HCT116 (cell line): ENCODE results near the gene MRGPRE. TPM values are rescaled to one million over a fixed set of nuclear protein-coding genes. Genes with fewer than 3 reads are reported as not detected.

Experiments used
- ATAC-seq: fragments of 200-7000 bp; cut with Tn5 transposase; 2 replicates; pipeline ENCODE4 v1.9.1; 2020; ENCODE audit warnings: mild to moderate bottlenecking, moderate library complexity
- BruUV-seq: library from RNA; stranded (reverse); fragments of 400-500 nt; replicated peaks from 2 replicates; lab custom pipeline; 2021; lab: Mats Ljungman, UMichigan
- CTCF ChIA-PET: fragments of 300-600 bp; sonication (Branson Sonifier 250); formaldehyde crosslinking; loops from one replicate; lab custom pipeline; 2021; ENCODE audit warnings: antibody characterized with exemption; lab: Charles Lee
- POLR2A ChIA-PET: fragments of 300-600, 350-600 bp; sonication (Branson Sonifier 250); formaldehyde crosslinking; loops from one replicate; lab custom pipeline; 2021; ENCODE audit warnings: antibody characterized with exemption; lab: Charles Lee
- RAD21 ChIA-PET, 2 experiments: fragments of 300-600 bp; sonication (Branson Sonifier 250); formaldehyde crosslinking; loops; one replicate each; lab custom pipeline; 2023; ENCODE audit warnings: low total read pairs in 2 of 2; ENCODE audit not compliant: uncharacterized antibody in 2 of 2, unreplicated experiment in 2 of 2, low non-redundant PET in 1 of 2; lab: Charles Lee
- DNase-seq: peaks from one replicate; pipeline ENCODE4 v3.0.0-alpha.2; 2010; ENCODE audit warnings: low read depth, low spot score
- H2AFZ ChIP-seq: fragments of 200-600 bp; shearing (Covaris generic), sonication (generic); 2 replicates; pipeline ENCODE4 v1.6.1; 2017; ENCODE audit warnings: low read depth, mixed run types, mixed read lengths, antibody characterized with exemption, low read length; ENCODE audit not compliant: poor library complexity, severe bottlenecking
- H3K27ac ChIP-seq: 2 replicates; pipeline ENCODE4 v1.5.1; 2012; ENCODE audit warnings: low read depth, low read length
- H3K27me3 ChIP-seq: fragments of 200-600 bp; sonication (generic); 2 replicates; pipeline ENCODE4 v1.6.1; 2016; ENCODE audit warnings: mixed run types, low read length, mixed read lengths; ENCODE audit not compliant: insufficient read depth
- H3K36me3 ChIP-seq, 2 experiments: fragments of 200-500 bp in 1 of 2; fragments of 200-600 bp in 1 of 2; sonication (Bioruptor generic) in 1 of 2; sonication (generic) in 1 of 2; 2 replicates each; pipeline versions ENCODE4 v1.5.1 to v1.6.1; 2014 to 2016; ENCODE audit warnings: low read length in 2 of 2, inconsistent platforms in 1 of 2, mixed read lengths in 1 of 2, mixed run types in 1 of 2; ENCODE audit not compliant: insufficient read depth in 2 of 2, control insufficient read depth in 1 of 2
- H3K4me1 ChIP-seq, 2 experiments: fragments of 200-600 bp in 1 of 2; sonication (generic) in 1 of 2; 2 replicates each; pipeline versions ENCODE4 v1.5.1 to v1.6.1; 2012 to 2017; ENCODE audit warnings: low read length in 2 of 2, inconsistent platforms in 1 of 2, mild to moderate bottlenecking in 1 of 2, mixed read lengths in 1 of 2, mixed run types in 1 of 2, moderate library complexity in 1 of 2; ENCODE audit not compliant: insufficient read depth in 2 of 2, control insufficient read depth in 1 of 2
- H3K4me2 ChIP-seq: fragments of 200-600 bp; sonication (generic); 2 replicates; pipeline ENCODE4 v1.6.1; 2017; ENCODE audit warnings: mixed run types, low read length, mixed read lengths
- H3K4me3 ChIP-seq, 2 experiments: fragments of 200-600 bp in 1 of 2; sonication (generic) in 1 of 2; replicated peaks in 1 of 2; 2 replicates each; pipeline ENCODE4 v1.5.1; 2011 to 2016; ENCODE audit warnings: low read length in 2 of 2, control low read depth in 1 of 2, low read depth in 1 of 2, mild to moderate bottlenecking in 1 of 2, mixed read lengths in 1 of 2, mixed run types in 1 of 2
- H3K79me2 ChIP-seq: fragments of 200-600 bp; sonication (generic); 2 replicates; pipeline ENCODE4 v1.6.1; 2017; ENCODE audit warnings: mild to moderate bottlenecking, mixed run types, low read length, moderate library complexity, mixed read lengths; ENCODE audit not compliant: insufficient read depth
- H3K9ac ChIP-seq: fragments of 200-600 bp; sonication (generic); 2 replicates; pipeline ENCODE4 v1.6.1; 2016; ENCODE audit warnings: low read length, mixed read lengths
- H3K9me2 ChIP-seq: fragments of 200-600 bp; sonication (generic), shearing (Covaris generic); 2 replicates; pipeline ENCODE4 v1.6.1; 2017; ENCODE audit warnings: mixed run types, mild to moderate bottlenecking, moderate library complexity; ENCODE audit not compliant: insufficient read depth
- H3K9me3 ChIP-seq, 2 experiments: fragments of 200-500 bp in 1 of 2; fragments of 200-600 bp in 1 of 2; sonication (Bioruptor generic) in 1 of 2; sonication (generic) in 1 of 2; 2 replicates each; pipeline ENCODE4 v1.6.1; 2014 to 2017; ENCODE audit warnings: low read length in 2 of 2, mixed read lengths in 2 of 2, inconsistent platforms in 1 of 2, low read depth in 1 of 2, mild to moderate bottlenecking in 1 of 2, mixed run types in 1 of 2, moderate library complexity in 1 of 2; ENCODE audit not compliant: control insufficient read depth in 1 of 2, insufficient read depth in 1 of 2
- H4K20me1 ChIP-seq: fragments of 200-600 bp; sonication (generic), shearing (Covaris generic); 2 replicates; pipeline ENCODE4 v1.6.1; 2017; ENCODE audit warnings: mixed run types, mild to moderate bottlenecking, moderate library complexity; ENCODE audit not compliant: insufficient read depth
- EZH2phosphoT487 ChIP-seq: fragments of 200-600 bp; IDR thresholded peaks from 2 replicates; pipeline ENCODE4 v1.6.1; 2018; ENCODE audit warnings: antibody characterized with exemption, borderline replicate concordance
- FOSL1 ChIP-seq: IDR thresholded peaks from 2 replicates; pipeline ENCODE4 v1.6.1; 2012; ENCODE audit warnings: low read depth
- JUND ChIP-seq: IDR thresholded peaks from 2 replicates; pipeline ENCODE4 v1.6.1; 2012
- POLR2AphosphoS5 ChIP-seq: IDR thresholded peaks from 2 replicates; pipeline ENCODE4 v1.6.1; 2011; ENCODE audit warnings: mild to moderate bottlenecking, low read depth, low read length, moderate library complexity
- SRF ChIP-seq: IDR thresholded peaks from 2 replicates; pipeline ENCODE4 v1.6.1; 2012; ENCODE audit warnings: low read depth
- ZNF274 ChIP-seq: fragments of 200-500 bp; sonication (Bioruptor generic); IDR thresholded peaks from 2 replicates; pipeline ENCODE4 v1.6.1; 2014; ENCODE audit warnings: mild to moderate bottlenecking, low read depth, low read length, inconsistent platforms
- intact Hi-C: fragments of 100-400 bp; cut with micrococcal nuclease; formaldehyde crosslinking; loops from 2 replicates; pipeline ENCODE4 v1.10.0; 2022
- total RNA-seq: library from RNA; stranded (reverse); gene quantifications from one replicate; pipeline ENCODE4 v1.2.1, GENCODE V29; 2021; ENCODE audit not compliant: unreplicated experiment
- TF ChIP-seq, protein P1 (sequence below): IDR thresholded peaks from 2 replicates; pipeline ENCODE4 v1.6.1; 2011; ENCODE audit warnings: mild to moderate bottlenecking, low read length, moderate library complexity; ENCODE audit not compliant: insufficient replicate concordance; ENCODE audit errors: extremely low read depth

MRGPRE gene
- total RNA-seq, 1 experiment from 2014 or later: not detected

DNA sequence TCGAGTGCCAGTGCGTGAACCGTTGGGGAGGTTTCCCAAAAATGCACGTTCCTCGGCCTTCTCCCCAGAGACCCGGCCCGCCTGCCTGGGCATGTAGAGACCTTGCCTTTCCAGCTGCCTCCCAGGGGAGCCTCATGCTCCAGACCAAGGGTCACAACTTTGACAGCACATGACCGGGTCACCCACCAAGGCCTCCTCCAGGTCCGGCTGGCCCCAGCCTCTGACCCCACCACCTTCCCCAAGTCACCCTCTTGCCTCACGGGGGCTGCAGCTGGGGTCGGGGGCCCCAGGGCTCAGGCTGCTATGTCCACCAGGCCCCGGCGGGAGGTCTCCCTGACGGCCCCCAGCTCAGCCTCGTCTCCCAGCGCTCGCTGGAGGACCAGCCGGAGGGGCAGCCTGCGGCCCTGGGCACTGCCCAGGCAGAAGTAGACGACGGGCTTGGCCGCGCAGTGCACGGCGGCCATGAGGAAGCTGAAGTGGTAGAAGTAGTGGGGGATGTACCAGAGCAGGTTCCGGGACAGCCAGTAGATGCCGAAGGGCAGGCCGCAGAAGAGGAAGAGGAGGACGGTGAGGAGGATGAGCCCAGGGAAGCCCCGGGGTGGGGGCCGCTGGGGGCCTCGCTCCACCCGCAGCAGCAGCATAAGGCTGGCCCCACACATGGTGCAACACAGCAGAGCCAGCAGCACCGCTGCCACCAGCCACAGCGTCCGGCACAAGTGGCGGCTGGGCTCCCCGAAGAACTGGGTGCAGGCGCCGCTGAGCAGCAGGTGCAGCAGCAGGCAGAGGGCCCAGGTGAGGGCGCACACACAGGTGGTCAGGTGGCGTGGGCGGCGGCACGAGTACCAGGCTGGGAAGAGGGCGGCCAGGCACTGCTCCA is 4.4 kb downstream of the MRGPRE start:
- TF ChIP-seq POLR2AphosphoS5: no peak
- no peak for TF ChIP-seq EZH2phosphoT487
- no peak for TF ChIP-seq ZNF274
- no peak for TF ChIP-seq JUND
- TF ChIP-seq FOSL1: no peak
- TF ChIP-seq, protein P1, sequence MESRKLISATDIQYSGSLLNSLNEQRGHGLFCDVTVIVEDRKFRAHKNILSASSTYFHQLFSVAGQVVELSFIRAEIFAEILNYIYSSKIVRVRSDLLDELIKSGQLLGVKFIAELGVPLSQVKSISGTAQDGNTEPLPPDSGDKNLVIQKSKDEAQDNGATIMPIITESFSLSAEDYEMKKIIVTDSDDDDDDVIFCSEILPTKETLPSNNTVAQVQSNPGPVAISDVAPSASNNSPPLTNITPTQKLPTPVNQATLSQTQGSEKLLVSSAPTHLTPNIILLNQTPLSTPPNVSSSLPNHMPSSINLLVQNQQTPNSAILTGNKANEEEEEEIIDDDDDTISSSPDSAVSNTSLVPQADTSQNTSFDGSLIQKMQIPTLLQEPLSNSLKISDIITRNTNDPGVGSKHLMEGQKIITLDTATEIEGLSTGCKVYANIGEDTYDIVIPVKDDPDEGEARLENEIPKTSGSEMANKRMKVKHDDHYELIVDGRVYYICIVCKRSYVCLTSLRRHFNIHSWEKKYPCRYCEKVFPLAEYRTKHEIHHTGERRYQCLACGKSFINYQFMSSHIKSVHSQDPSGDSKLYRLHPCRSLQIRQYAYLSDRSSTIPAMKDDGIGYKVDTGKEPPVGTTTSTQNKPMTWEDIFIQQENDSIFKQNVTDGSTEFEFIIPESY: no peak
- TF ChIP-seq SRF: no peak
- H3K9me3 ChIP-seq: no peaks in the 10 kb centered on the region
- RAD21 ChIA-PET: no interaction called here
- H3K9ac ChIP-seq: no peak overlapping the region
- intact Hi-C loops: no loop called here
- no peak overlapping the region for H3K4me3 ChIP-seq
- no peaks in the 10 kb centered on the region for H3K9me2 ChIP-seq
- no peaks in the 10 kb centered on the region for H4K20me1 ChIP-seq
- H3K27me3 ChIP-seq: no peaks in the 10 kb centered on the region
- no peaks in the 10 kb centered on the region for H3K79me2 ChIP-seq
- BruUV-seq: no TSS peak
- H3K4me1 ChIP-seq: no peaks in the 10 kb centered on the region
- POLR2A ChIA-PET: no interaction called here
- CTCF ChIA-PET: no interaction called here
- H3K27ac ChIP-seq: no peak overlapping the region
- ATAC-seq: no peak
- DNase-seq: no peak
- H2AFZ ChIP-seq: no peak overlapping the region
- no peak overlapping the region for H3K4me2 ChIP-seq
- H3K36me3 ChIP-seq: no peaks in the 10 kb centered on the region
